ENCODE results near the gene CPS1. TPM values are rescaled to one million over a fixed set of nuclear protein-coding genes. Genes with fewer than 3 reads are reported as not detected.

CPS1 gene
- total RNA-seq, 2 donors from 2014 or later: 2.7 to 3.3 TPM

GRCh38 chr2:210539578-210540416, 16.6 kb upstream of the CPS1 start:
- no peaks in the 10 kb centered on the region for H3K36me3 ChIP-seq
- no peak overlapping the region for H3K9ac ChIP-seq (ENCODE audit: low read depth in 2 of 2, low read length in 2 of 2)
- no peak overlapping the region for H3K27ac ChIP-seq
- TF ChIP-seq CTCF (IDR thresholded peaks at IDR 0.05): no peak
- DNase-seq: no peak
- H3K4me3 ChIP-seq: no peak overlapping the region
- no peaks in the 10 kb centered on the region for H3K27me3 ChIP-seq
- H3K4me1 ChIP-seq: no peaks in the 10 kb centered on the region
- H3K9me3 ChIP-seq: no peaks in the 10 kb centered on the region
- intact Hi-C loops (cut with DNase I): no loop called here

GRCh38 chr2:210540471-210540870, 15.9 kb upstream of the CPS1 start:
- DNase-seq: no peak
- no peaks in the 10 kb centered on the region for H3K9me3 ChIP-seq
- no peaks in the 10 kb centered on the region for H3K27me3 ChIP-seq
- intact Hi-C loops (cut with DNase I): no loop called here
- no peak overlapping the region for H3K9ac ChIP-seq (ENCODE audit: low read depth in 2 of 2, low read length in 2 of 2)
- no peak overlapping the region for H3K4me3 ChIP-seq
- no peak for TF ChIP-seq CTCF (IDR thresholded peaks at IDR 0.05)
- H3K27ac ChIP-seq: no peak overlapping the region
- no peaks in the 10 kb centered on the region for H3K36me3 ChIP-seq
- H3K4me1 ChIP-seq: no peaks in the 10 kb centered on the region

GRCh38 chr2:210540900-210541289, 15.5 kb upstream of the CPS1 start:
- no peaks in the 10 kb centered on the region for H3K4me1 ChIP-seq
- no peaks in the 10 kb centered on the region for H3K27me3 ChIP-seq
- H3K36me3 ChIP-seq: no peaks in the 10 kb centered on the region
- no peak overlapping the region for H3K9ac ChIP-seq (ENCODE audit: low read depth in 2 of 2, low read length in 2 of 2)
- no peak overlapping the region for H3K4me3 ChIP-seq
- no peak overlapping the region for H3K27ac ChIP-seq
- no peak for TF ChIP-seq CTCF (IDR thresholded peaks at IDR 0.05)
- H3K9me3 ChIP-seq: no peaks in the 10 kb centered on the region
- DNase-seq: no peak
- intact Hi-C loops (cut with DNase I): no loop called here

- H3K9me3 ChIP-seq: no peaks in the 10 kb centered on the region
- H3K9ac ChIP-seq (ENCODE audit: low read depth in 2 of 2, low read length in 2 of 2): no peak overlapping the region
- no peak for TF ChIP-seq CTCF (IDR thresholded peaks at IDR 0.05)
- no peak overlapping the region for H3K4me3 ChIP-seq
- H3K27ac ChIP-seq: no peak overlapping the region
- H3K36me3 ChIP-seq: no peaks in the 10 kb centered on the region
- no peaks in the 10 kb centered on the region for H3K27me3 ChIP-seq
- intact Hi-C loops (cut with DNase I): no loop called here
- H3K4me1 ChIP-seq: no peaks in the 10 kb centered on the region
- DNase-seq: no peak
These were observed 15.0 kb upstream of the CPS1 start for GRCh38 chr2:210541290-210541902.

GRCh38 chr2:210544007-210544590, 12.3 kb upstream of the CPS1 start:
- Histone ChIP-seq H3K4me3 (no peak overlapping the region), H3K4me1 (no peaks in the 10 kb centered on the region), H3K27ac (no peak overlapping the region), H3K27me3 (no peaks in the 10 kb centered on the region), H3K9me3 (no peaks in the 10 kb centered on the region), H3K9ac (ENCODE audit: low read depth in 2 of 2, low read length in 2 of 2) (no peak overlapping the region), H3K36me3 (no peaks in the 10 kb centered on the region)
- intact Hi-C loops (cut with DNase I): no loop called here
- DNase-seq: no peak
- TF ChIP-seq CTCF (IDR thresholded peaks at IDR 0.05): no peak
